Cardiac muscle cell (in vitro differentiated cells and primary cell): Measurements from ENCODE around the gene APBA1. TPM values are rescaled to one million over a fixed set of nuclear protein-coding genes. Genes with fewer than 3 reads are reported as not detected.

Experiments used
- DNase-seq, 2 donors: peaks; one replicate each; pipeline versions ENCODE4 v3.0.0 to v3.0.0-alpha.2; 2010 to 2017; ENCODE audit warnings: low read depth in 1 of 2, low spot score in 1 of 2
- H3K27ac ChIP-seq: fragments of 200-600 bp; sonication (generic); 2 replicates; pipeline ENCODE4 v1.5.1; 2016
- H3K27me3 ChIP-seq: fragments of 200-600 bp; sonication (generic); 2 replicates; pipeline ENCODE4 v1.6.0; 2016; ENCODE audit warnings: control low read depth
- H3K36me3 ChIP-seq: fragments of 200-600 bp; sonication (generic); 2 replicates; pipeline ENCODE4 v1.5.1; 2016; ENCODE audit warnings: control low read depth
- H3K4me1 ChIP-seq: fragments of 200-600 bp; sonication (generic); 2 replicates; pipeline ENCODE4 v1.8.1; 2017; ENCODE audit warnings: low read depth, mild to moderate bottlenecking, mixed run types
- H3K4me3 ChIP-seq: fragments of 200-600 bp; sonication (generic); 2 replicates; pipeline ENCODE4 v1.5.1; 2016; ENCODE audit warnings: mild to moderate bottlenecking
- H3K9me3 ChIP-seq: fragments of 200-600 bp; sonication (generic); 2 replicates; pipeline ENCODE4 v1.5.1; 2017; ENCODE audit warnings: low read depth, mild to moderate bottlenecking, control low read depth
- CTCF ChIP-seq: IDR thresholded peaks from 2 replicates; pipeline ENCODE4 v1.5.1; 2012; ENCODE audit warnings: low read depth, mild to moderate bottlenecking, low read length
- polyA plus RNA-seq: library from polyadenylated mRNA; unstranded; fragments of >200 nt; fragmentation: Nextera tagmentation; extraction: Ambion mirVana; gene quantifications from 2 replicates; pipeline ENCODE4 v1.2.1, GENCODE V29; 2016
- total RNA-seq: library from RNA; depleted of rRNA; stranded (reverse); fragments of >200 nt; gene quantifications from 2 replicates; pipeline ENCODE4 v1.2.3, GENCODE V29; 2016

APBA1 gene
- total and polyA plus RNA-seq, 2 experiments from 2014 or later: 0.93 to 2.4 TPM

GRCh38 chr9:69678843-69679538 is 6.8 kb upstream of the APBA1 start:
- DNase-seq: no peak
- Histone ChIP-seq H3K27me3 (no peaks in the 10 kb centered on the region), H3K4me3 (no peak overlapping the region), H3K9me3 (no peaks in the 10 kb centered on the region), H3K4me1 (no peaks in the 10 kb centered on the region), H3K36me3 (no peaks in the 10 kb centered on the region), H3K27ac (no peak overlapping the region)
- TF ChIP-seq CTCF: no peak

GRCh38 chr9:69677931-69678330 is 5.8 kb upstream of the APBA1 start:
- H3K27ac ChIP-seq: no peak overlapping the region
- peaks cover 5% of the 10 kb centered on the region for H3K4me1 ChIP-seq
- no peaks in the 10 kb centered on the region for H3K9me3 ChIP-seq
- TF ChIP-seq CTCF: no peak
- no peak overlapping the region for H3K4me3 ChIP-seq
- H3K27me3 ChIP-seq: no peaks in the 10 kb centered on the region
- H3K36me3 ChIP-seq: no peaks in the 10 kb centered on the region
- DNase-seq: no peak

GRCh38 chr9:69675563-69675962 is 3.4 kb upstream of the APBA1 start:
- Histone ChIP-seq H3K27me3 (peaks cover 14% of the 10 kb centered on the region), H3K4me3 (no peak overlapping the region), H3K9me3 (no peaks in the 10 kb centered on the region), H3K4me1 (peaks cover 5% of the 10 kb centered on the region), H3K36me3 (no peaks in the 10 kb centered on the region), H3K27ac (no peak overlapping the region)
- no peak for DNase-seq
- TF ChIP-seq CTCF: no peak

- no peak overlapping the region for H3K27ac ChIP-seq
- DNase-seq: peak in 1 of 2 donors; percentile 72
- H3K9me3 ChIP-seq: no peaks in the 10 kb centered on the region
- peaks cover 21% of the 10 kb centered on the region for H3K27me3 ChIP-seq
- H3K36me3 ChIP-seq: no peaks in the 10 kb centered on the region
- H3K4me3 ChIP-seq: no peak overlapping the region
- no peak for TF ChIP-seq CTCF
- peaks cover 5% of the 10 kb centered on the region for H3K4me1 ChIP-seq
Measured at GRCh38 chr9:69674716-69675438, 2.7 kb upstream of the APBA1 start.

- no peaks in the 10 kb centered on the region for H3K36me3 ChIP-seq
- no peak for DNase-seq
Measured at GRCh38 chr9:69674112-69674685, 2.0 kb upstream of the APBA1 start.

More at GRCh38 chr9:69674112-69674685, 2.0 kb upstream of the APBA1 start:
- Histone ChIP-seq H3K9me3 (no peaks in the 10 kb centered on the region), H3K4me1 (peaks cover 5% of the 10 kb centered on the region), H3K27me3 (peaks cover 28% of the 10 kb centered on the region), H3K27ac (no peak overlapping the region), H3K4me3 (no peak overlapping the region)
- TF ChIP-seq CTCF: no peak
